ENCODE data around the gene CCL27. TPM values are rescaled to one million over a fixed set of nuclear protein-coding genes. Genes with fewer than 3 reads are reported as not detected.

CCL27 gene
- total RNA-seq, 1 experiment from 2014 or later: 0.68 TPM

DNA sequence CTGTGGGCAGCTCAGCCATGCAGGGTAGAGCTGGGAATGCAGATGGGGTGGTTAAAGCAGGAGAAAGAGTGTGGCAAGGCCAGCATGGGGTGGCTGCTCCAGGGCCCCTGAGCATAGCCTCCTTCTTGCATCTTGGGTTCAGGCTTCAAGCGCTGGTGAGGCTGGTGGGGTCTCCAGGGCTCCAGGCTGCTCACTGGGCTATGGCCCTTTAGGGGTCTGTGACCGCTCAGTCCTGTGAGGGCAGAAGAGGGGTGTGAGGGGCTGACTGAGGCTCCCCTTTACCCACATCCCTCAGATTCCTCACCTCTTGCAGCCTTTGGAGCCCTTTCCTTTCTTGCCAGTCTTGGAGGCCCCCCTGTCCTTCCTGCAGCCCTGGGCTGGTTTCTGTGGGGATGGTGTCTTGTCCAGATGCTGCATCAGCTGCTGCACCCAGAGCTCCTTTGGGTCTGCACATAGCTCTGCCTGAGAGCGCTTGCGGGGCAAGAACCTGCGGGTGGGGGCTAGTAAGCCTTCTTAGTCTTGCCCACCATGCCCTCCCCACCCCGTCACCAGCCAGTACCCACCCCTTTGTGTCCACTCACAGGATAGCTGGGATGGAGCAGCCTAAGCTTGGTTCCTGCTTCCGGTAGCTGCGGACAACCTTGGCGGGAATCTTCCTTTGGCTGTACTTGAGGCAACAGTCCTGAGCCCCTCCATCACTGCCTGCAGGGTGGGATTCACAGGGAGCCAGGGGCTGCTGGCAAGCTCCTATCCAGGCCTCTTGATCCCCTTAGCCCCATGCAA lies 46.9 kb upstream of the CCL27 start (continued):
- TF ChIP-seq CBFB (CRISPR knock-in tag; IDR thresholded peaks at IDR 0.05; ENCODE audit: low read depth) (no peak), MYBL2 (CRISPR knock-in tag; IDR thresholded peaks at IDR 0.05) (no peak), ZNF219 (CRISPR knock-in tag; IDR thresholded peaks at IDR 0.05; ENCODE audit: borderline replicate concordance) (no peak), NR2C2 (CRISPR knock-in tag; IDR thresholded peaks at IDR 0.05) (no peak), RELA (CRISPR knock-in tag; IDR thresholded peaks at IDR 0.05; ENCODE audit: borderline replicate concordance) (no peak)
- TF ChIP-seq, protein P1, sequence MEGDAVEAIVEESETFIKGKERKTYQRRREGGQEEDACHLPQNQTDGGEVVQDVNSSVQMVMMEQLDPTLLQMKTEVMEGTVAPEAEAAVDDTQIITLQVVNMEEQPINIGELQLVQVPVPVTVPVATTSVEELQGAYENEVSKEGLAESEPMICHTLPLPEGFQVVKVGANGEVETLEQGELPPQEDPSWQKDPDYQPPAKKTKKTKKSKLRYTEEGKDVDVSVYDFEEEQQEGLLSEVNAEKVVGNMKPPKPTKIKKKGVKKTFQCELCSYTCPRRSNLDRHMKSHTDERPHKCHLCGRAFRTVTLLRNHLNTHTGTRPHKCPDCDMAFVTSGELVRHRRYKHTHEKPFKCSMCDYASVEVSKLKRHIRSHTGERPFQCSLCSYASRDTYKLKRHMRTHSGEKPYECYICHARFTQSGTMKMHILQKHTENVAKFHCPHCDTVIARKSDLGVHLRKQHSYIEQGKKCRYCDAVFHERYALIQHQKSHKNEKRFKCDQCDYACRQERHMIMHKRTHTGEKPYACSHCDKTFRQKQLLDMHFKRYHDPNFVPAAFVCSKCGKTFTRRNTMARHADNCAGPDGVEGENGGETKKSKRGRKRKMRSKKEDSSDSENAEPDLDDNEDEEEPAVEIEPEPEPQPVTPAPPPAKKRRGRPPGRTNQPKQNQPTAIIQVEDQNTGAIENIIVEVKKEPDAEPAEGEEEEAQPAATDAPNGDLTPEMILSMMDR (IDR thresholded peaks at IDR 0.05): no peak

DNA sequence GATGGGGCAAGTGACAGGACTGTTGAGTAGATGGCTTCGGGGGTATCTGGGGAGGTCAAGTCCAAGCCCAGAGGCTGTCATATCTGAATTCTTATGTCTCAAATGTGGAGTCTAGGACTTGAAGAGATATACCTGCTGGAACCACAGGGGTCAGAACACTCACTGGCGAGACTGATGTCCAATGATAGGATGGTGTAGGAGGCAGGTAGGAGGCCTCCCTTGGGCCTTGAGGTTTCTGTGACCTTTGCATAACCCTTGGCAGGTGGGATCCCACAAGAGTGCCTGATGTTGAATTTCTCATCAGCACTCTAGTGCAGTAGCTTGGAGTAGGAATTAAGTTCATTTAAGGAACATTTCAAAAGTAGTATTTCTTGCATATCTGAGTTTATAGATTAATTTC lies 44.7 kb upstream of the CCL27 start:
- POLR2A ChIA-PET: no interaction called here
- H3K4me1 Mint-ChIP-seq: 0 out of 2 replicates have a peak, but pooled peaks cover under 1% of the 10 kb centered on the region
- CTCF ChIA-PET: no interaction called here

DNA sequence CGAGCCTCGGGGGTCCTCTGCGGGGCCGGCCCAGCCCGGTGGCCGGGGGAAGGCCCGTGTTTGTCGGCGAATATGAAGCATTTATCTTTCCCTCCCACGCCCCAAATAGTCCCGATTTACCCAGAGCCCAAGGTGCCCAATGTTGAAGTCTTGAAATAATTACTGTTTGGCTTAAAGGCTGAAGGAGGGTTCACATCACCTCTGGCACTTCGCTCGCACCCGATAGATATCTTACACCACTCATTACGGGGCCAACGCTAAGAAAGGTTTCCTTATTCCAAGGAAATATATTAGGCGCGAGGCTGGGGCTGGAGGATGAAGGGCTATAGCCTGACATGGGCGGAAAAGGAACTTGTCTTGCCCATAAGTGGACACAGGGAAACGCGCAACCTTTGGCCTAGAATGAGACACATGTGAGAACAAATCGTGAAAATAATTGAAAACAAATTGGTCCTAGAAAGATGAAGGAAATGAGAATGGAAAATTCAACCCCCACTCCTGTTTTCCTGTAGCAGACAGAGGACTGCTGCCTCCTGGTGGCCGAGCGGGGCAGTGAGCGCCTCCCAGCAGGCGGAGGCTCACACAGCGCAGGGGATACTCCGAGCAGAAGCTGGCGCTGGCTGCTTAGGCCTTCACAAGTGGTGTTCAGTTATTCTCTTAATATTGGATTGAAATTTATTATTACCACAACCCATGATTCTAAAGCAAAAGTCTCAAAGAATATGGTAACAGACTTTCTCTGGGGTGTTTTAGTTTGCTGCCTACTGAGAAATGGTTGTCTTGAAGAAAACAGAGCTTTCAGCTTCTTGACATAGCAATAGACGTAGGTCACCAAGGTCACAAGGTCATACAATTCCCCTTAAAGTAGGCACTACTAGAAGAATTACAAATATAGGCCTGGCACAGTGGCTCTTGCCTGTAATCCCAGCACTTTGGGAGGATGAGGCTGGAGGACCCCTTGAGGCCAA lies 39.6 kb upstream of the CCL27 start:
- POLR2A ChIA-PET: interaction anchor here (0.6 to 0.9 kb wide), 2 partner anchors 29 to 50 kb away, joined by 3 to 4 read pairs; partner anchors contain the start of gene IL11RA
- peaks cover 7% of the 10 kb centered on the region for H3K4me1 Mint-ChIP-seq
- TF ChIP-seq ZNF232 (CRISPR knock-in tag; IDR thresholded peaks at IDR 0.05): 0 out of 2 replicates have a peak, but pooled peaks have one; percentile 40
- TF ChIP-seq TCF7 (CRISPR knock-in tag; IDR thresholded peaks at IDR 0.05; ENCODE audit: low read depth): no peak
- TF ChIP-seq TP53 (CRISPR knock-in tag; IDR thresholded peaks at IDR 0.05): no peak
- no peak for TF ChIP-seq ELF4 (CRISPR knock-in tag; IDR thresholded peaks at IDR 0.05; ENCODE audit: low read depth)
- TF ChIP-seq CBFB (CRISPR knock-in tag; IDR thresholded peaks at IDR 0.05; ENCODE audit: low read depth): no peak
- no peak for TF ChIP-seq NFYB (CRISPR knock-in tag; conservative IDR thresholded peaks at IDR 0.05; ENCODE audit: low read depth)
- TF ChIP-seq GTF2I (CRISPR knock-in tag; conservative IDR thresholded peaks at IDR 0.05): no peak
- no peak for TF ChIP-seq NR2C2 (CRISPR knock-in tag; IDR thresholded peaks at IDR 0.05)
- no peak for TF ChIP-seq NR3C1 (CRISPR knock-in tag; conservative IDR thresholded peaks at IDR 0.05; ENCODE audit: low read depth)
- no peak for TF ChIP-seq ZNF138 (CRISPR knock-in tag; conservative IDR thresholded peaks at IDR 0.05)
- TF ChIP-seq ETV6 (CRISPR knock-in tag; IDR thresholded peaks at IDR 0.05): no peak
- TF ChIP-seq NFATC4 (CRISPR knock-in tag; IDR thresholded peaks at IDR 0.05): no peak
- TF ChIP-seq ZNF396 (CRISPR knock-in tag; IDR thresholded peaks at IDR 0.05; ENCODE audit: borderline replicate concordance): no peak
- TF ChIP-seq EMX1 (CRISPR knock-in tag; IDR thresholded peaks at IDR 0.05): no peak
- TF ChIP-seq, protein P2, sequence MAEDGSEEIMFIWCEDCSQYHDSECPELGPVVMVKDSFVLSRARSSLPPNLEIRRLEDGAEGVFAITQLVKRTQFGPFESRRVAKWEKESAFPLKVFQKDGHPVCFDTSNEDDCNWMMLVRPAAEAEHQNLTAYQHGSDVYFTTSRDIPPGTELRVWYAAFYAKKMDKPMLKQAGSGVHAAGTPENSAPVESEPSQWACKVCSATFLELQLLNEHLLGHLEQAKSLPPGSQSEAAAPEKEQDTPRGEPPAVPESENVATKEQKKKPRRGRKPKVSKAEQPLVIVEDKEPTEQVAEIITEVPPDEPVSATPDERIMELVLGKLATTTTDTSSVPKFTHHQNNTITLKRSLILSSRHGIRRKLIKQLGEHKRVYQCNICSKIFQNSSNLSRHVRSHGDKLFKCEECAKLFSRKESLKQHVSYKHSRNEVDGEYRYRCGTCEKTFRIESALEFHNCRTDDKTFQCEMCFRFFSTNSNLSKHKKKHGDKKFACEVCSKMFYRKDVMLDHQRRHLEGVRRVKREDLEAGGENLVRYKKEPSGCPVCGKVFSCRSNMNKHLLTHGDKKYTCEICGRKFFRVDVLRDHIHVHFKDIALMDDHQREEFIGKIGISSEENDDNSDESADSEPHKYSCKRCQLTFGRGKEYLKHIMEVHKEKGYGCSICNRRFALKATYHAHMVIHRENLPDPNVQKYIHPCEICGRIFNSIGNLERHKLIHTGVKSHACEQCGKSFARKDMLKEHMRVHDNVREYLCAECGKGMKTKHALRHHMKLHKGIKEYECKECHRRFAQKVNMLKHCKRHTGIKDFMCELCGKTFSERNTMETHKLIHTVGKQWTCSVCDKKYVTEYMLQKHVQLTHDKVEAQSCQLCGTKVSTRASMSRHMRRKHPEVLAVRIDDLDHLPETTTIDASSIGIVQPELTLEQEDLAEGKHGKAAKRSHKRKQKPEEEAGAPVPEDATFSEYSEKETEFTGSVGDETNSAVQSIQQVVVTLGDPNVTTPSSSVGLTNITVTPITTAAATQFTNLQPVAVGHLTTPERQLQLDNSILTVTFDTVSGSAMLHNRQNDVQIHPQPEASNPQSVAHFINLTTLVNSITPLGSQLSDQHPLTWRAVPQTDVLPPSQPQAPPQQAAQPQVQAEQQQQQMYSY (CRISPR knock-in tag; IDR thresholded peaks at IDR 0.05): no peak

More for the DNA sequence above, 44.7 kb upstream of the CCL27 start:
- Mint-ChIP-seq H3K36me3 (no peaks in the 10 kb centered on the region), H3K27me3 (ENCODE audit: low read depth) (peaks cover 1% of the 10 kb centered on the region), H3K9me3 (no peaks in the 10 kb centered on the region), H3K27ac (no peak overlapping the region), H3K4me3 (no peak overlapping the region)
- ATAC-seq (no peak), DNase-seq (ENCODE audit: low spot score) (no peak)
- TF ChIP-seq, protein P3, sequence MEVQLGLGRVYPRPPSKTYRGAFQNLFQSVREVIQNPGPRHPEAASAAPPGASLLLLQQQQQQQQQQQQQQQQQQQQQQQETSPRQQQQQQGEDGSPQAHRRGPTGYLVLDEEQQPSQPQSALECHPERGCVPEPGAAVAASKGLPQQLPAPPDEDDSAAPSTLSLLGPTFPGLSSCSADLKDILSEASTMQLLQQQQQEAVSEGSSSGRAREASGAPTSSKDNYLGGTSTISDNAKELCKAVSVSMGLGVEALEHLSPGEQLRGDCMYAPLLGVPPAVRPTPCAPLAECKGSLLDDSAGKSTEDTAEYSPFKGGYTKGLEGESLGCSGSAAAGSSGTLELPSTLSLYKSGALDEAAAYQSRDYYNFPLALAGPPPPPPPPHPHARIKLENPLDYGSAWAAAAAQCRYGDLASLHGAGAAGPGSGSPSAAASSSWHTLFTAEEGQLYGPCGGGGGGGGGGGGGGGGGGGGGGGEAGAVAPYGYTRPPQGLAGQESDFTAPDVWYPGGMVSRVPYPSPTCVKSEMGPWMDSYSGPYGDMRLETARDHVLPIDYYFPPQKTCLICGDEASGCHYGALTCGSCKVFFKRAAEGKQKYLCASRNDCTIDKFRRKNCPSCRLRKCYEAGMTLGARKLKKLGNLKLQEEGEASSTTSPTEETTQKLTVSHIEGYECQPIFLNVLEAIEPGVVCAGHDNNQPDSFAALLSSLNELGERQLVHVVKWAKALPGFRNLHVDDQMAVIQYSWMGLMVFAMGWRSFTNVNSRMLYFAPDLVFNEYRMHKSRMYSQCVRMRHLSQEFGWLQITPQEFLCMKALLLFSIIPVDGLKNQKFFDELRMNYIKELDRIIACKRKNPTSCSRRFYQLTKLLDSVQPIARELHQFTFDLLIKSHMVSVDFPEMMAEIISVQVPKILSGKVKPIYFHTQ (CRISPR knock-in tag; IDR thresholded peaks at IDR 0.05): no peak
- no peak for TF ChIP-seq RELA (CRISPR knock-in tag; IDR thresholded peaks at IDR 0.05; ENCODE audit: borderline replicate concordance)

More for the DNA sequence above, 39.6 kb upstream of the CCL27 start:
- peak; percentile 61 for ATAC-seq
- no peaks in the 10 kb centered on the region for H3K9me3 Mint-ChIP-seq
- H3K27me3 Mint-ChIP-seq (ENCODE audit: low read depth): peaks cover 43% of the 10 kb centered on the region
- no peaks in the 10 kb centered on the region for H3K36me3 Mint-ChIP-seq
- CTCF ChIA-PET: interaction anchor here (0.5 to 4.3 kb wide), 95 partner anchors 9 to 902 kb away, joined by 3 to 122 read pairs (median 5); partner anchors contain the start of genes ATOSB, CCL19, CCL21 and CCL27
- peak overlapping the region; percentile 63 for H3K4me3 Mint-ChIP-seq
- no peak overlapping the region for H3K27ac Mint-ChIP-seq
- DNase-seq (ENCODE audit: low spot score): peak; percentile 88
